ENCODE data around the gene MSH6. TPM values are rescaled to one million over a fixed set of nuclear protein-coding genes. Genes with fewer than 3 reads are reported as not detected.

MSH6 gene
- total and polyA plus RNA-seq, 2 of the 13 experiments (the other 11 are each of a cell fraction or from before 2014, with no cell fraction given) = 20.8 to 113 TPM

- TF ChIP-seq MYC (CRISPR knock-in tag; IDR thresholded peaks at IDR 0.05; ENCODE audit: borderline replicate concordance) (no peak), NFYB (CRISPR knock-in tag; IDR thresholded peaks at IDR 0.05) (no peak), ZNF510 (CRISPR knock-in tag; IDR thresholded peaks at IDR 0.05; ENCODE audit: low read depth) (0 out of 2 replicates have a peak, but pooled peaks have one; percentile 4), ZNF292 (CRISPR knock-in tag; IDR thresholded peaks at IDR 0.05; ENCODE audit: borderline replicate concordance, low read depth) (peak; percentile 70), CBX2 (IDR thresholded peaks at IDR 0.05; ENCODE audit: low read depth, low read length) (no peak), CBX2 (CRISPR knock-in tag; IDR thresholded peaks at IDR 0.05; ENCODE audit: low read depth) (no peak), CREM (IDR thresholded peaks at IDR 0.05) (peak; percentile 62), CREM (CRISPR knock-in tag; IDR thresholded peaks at IDR 0.05) (no peak)
- TF ChIP-seq, protein P1, sequence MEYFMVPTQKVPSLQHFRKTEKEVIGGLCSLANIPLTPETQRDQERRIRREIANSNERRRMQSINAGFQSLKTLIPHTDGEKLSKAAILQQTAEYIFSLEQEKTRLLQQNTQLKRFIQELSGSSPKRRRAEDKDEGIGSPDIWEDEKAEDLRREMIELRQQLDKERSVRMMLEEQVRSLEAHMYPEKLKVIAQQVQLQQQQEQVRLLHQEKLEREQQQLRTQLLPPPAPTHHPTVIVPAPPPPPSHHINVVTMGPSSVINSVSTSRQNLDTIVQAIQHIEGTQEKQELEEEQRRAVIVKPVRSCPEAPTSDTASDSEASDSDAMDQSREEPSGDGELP (IDR thresholded peaks at IDR 0.05; ENCODE audit: borderline replicate concordance, low read depth) = no peak
Observed at GRCh38 chr2:47782381-47782670, 619 bp upstream of the MSH6 start (continued).

DNA sequence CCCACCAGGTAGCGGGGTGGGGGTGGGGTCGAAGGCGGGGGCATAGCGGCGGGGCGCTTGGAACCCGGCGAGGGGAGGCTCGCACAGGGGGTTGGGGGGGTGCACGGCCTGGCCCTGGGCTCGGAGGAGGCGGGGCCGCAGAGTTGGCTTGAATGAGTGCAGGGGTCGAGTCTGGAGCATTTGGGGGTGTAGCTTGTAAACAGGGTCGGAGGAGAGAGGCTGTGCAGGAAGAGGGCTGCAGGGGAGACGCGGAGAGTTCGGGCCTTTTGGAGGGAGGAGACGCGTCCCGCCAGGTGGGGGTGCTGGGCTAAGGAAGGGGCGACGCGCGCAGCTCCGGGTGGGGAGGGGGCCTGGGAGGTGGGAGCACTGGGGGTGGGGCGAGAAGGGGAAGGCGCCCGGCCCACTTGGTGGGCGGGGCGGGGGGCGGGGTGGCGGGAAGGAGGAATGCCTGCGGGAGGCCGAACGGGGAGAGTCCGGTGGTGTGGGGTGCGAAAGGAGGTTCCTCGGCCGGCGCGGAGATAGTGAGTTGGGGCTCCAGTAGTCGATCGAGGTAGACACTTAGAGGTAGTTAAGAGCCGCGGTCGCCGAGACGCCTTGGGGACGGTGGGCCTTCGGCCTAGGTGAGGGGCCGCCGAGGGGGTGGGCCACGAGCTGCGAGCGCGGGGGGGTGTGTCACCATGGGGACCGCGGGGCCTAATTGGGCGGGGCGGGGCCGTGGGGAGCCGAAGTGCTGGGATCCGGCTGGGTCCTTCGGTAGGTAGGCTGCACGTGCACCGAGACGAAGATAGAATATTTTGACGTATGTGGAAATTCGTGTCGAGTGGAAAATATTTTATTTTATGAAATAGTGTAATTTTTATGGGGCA, 774 bp downstream of the MSH6 start:
- Histone ChIP-seq H3K79me2 (ENCODE audit: insufficient read depth, low read length) (peaks cover 47% of the 10 kb centered on the region), H3K4me1 (ENCODE audit: insufficient read depth, low read length) (peaks cover 46% of the 10 kb centered on the region), H3K4me3 (replicated peaks in 1 of 3; ENCODE audit: insufficient read depth in 1 of 3, low read depth in 2 of 3, low read length in 3 of 3) (peak overlapping the region; percentile 68 to 85 (median 77)), H3K9me3 (ENCODE audit: low read length) (no peaks in the 10 kb centered on the region), H2AFZ (ENCODE audit: low read length) (no peak overlapping the region), H3K9ac (ENCODE audit: insufficient read depth, low read depth, low read length) (peak overlapping the region; percentile 85), H3K27me3 (ENCODE audit: control insufficient read depth in 1 of 2, insufficient read depth in 2 of 2, low read length in 2 of 2) (peaks cover 0 to 6% of the 10 kb centered on the region in 2 experiments; a peak in 2 of 5 replicates), H4K20me1 (ENCODE audit: insufficient read depth, low read length) (peaks cover 40% of the 10 kb centered on the region), H3K27ac (ENCODE audit: extremely low read length, insufficient read depth, low read length) (peak overlapping the region; percentile 93), H3K36me3 (replicated peaks in 1 of 2; ENCODE audit: control insufficient read depth in 1 of 2, insufficient read depth in 2 of 2, low read length in 2 of 2) (peaks cover 3 to 10% of the 10 kb centered on the region in 2 experiments; a peak in 2 of 5 replicates), H3K4me2 (ENCODE audit: low read depth, low read length) (peak overlapping the region; percentile 87)
- BruUV-seq (replicated peaks) = no TSS peak
- ChIA-PET POLR2A (interaction anchor here (1.3 to 2.5 kb wide), 7 partner anchors 8 to 441 kb away, joined by 4 to 11 read pairs (median 5); no protein-coding TSS in a partner anchor), CTCF (ENCODE audit: low intra/inter-chr PET ratio, low total read pairs) (no interaction called here)
- FAIRE-seq = no peak
- peak; percentile 60 for DNase-seq (ENCODE audit: low spot score)
- peak; percentile 55 for ATAC-seq
- WGBS (ENCODE audit: low lambda C conversion rate) = 1% methylated on average over 66 of the region's 71 CpGs
- intact Hi-C loops (cut with micrococcal nuclease; ENCODE audit: unreplicated experiment) = loop anchor here (2.0 to 10.0 kb wide), 2 partner anchors 121 to 323 kb away; partner anchors contain the start of gene FBXO11
- in situ Hi-C loops (cut with HindIII; ENCODE audit: extremely low pct_ligation_motif_present, low pct_unique_long_range_greater_than_20kb) = no loop called here
- TF ChIP-seq ZSCAN29 (CRISPR knock-in tag; conservative IDR thresholded peaks at IDR 0.05) = no peak
- TF ChIP-seq CBFB (CRISPR knock-in tag; IDR thresholded peaks at IDR 0.05) = no peak
- no peak for TF ChIP-seq DPF2 (CRISPR knock-in tag; IDR thresholded peaks at IDR 0.05; ENCODE audit: borderline replicate concordance, low read depth)
- TF ChIP-seq TAF15 (IDR thresholded peaks at IDR 0.05; ENCODE audit: low read depth, low read length, poor library complexity, severe bottlenecking) = no peak
- no peak for TF ChIP-seq MAF1 (CRISPR knock-in tag; IDR thresholded peaks at IDR 0.05; ENCODE audit: borderline replicate concordance)
- 0 out of 2 replicates have a peak, but pooled peaks have one; percentile 53 for TF ChIP-seq ZNF383 (CRISPR knock-in tag; IDR thresholded peaks at IDR 0.05; ENCODE audit: borderline replicate concordance)
- TF ChIP-seq, protein P2, sequence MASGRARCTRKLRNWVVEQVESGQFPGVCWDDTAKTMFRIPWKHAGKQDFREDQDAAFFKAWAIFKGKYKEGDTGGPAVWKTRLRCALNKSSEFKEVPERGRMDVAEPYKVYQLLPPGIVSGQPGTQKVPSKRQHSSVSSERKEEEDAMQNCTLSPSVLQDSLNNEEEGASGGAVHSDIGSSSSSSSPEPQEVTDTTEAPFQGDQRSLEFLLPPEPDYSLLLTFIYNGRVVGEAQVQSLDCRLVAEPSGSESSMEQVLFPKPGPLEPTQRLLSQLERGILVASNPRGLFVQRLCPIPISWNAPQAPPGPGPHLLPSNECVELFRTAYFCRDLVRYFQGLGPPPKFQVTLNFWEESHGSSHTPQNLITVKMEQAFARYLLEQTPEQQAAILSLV (CRISPR knock-in tag; IDR thresholded peaks at IDR 0.05; ENCODE audit: borderline replicate concordance) = peak; percentile 53; the same call in 1 of the 2 replicates
- no peak for TF ChIP-seq MED1 (CRISPR knock-in tag; IDR thresholded peaks at IDR 0.05)
- TF ChIP-seq BATF2 (CRISPR knock-in tag; IDR thresholded peaks at IDR 0.05) = no peak
- TF ChIP-seq ZNF652 (CRISPR knock-in tag; IDR thresholded peaks at IDR 0.05; ENCODE audit: borderline replicate concordance, low read depth) = no peak
- TF ChIP-seq ONECUT2 (CRISPR knock-in tag; IDR thresholded peaks at IDR 0.05) = no peak
- no peak for TF ChIP-seq ZNF333 (CRISPR knock-in tag; IDR thresholded peaks at IDR 0.05; ENCODE audit: borderline replicate concordance)
- 0 out of 2 replicates have a peak, but pooled peaks have one; percentile 8 for TF ChIP-seq HES4 (CRISPR knock-in tag; IDR thresholded peaks at IDR 0.05; ENCODE audit: borderline replicate concordance)
